Measurements from ENCODE around the gene VPS35.

VPS35 gene

GRCh38 chr16:46688654-46689364, at the start of gene VPS35:
TSS of gene VPS35 (minus strand) at chr16:46689178. CDS start at chr16:46689133, 45 bp downstream.
- DNase-seq, result peak; percentile 99

GRCh38 chr16:46737621-46738214, 48.7 kb upstream of the VPS35 start:
- DNase-seq, result no peak

- no peak for DNase-seq
Measured at GRCh38 chr16:46736695-46737094, 47.7 kb upstream of the VPS35 start.

- no peak for DNase-seq
Measured at GRCh38 chr16:46733319-46733830, 44.4 kb upstream of the VPS35 start.

GRCh38 chr16:46732561-46732960, 43.6 kb upstream of the VPS35 start:
- DNase-seq, result no peak

GRCh38 chr16:46731691-46732555, 42.9 kb upstream of the VPS35 start:
- DNase-seq, result no peak

GRCh38 chr16:46730801-46731690, 42.1 kb upstream of the VPS35 start:
- no peak for DNase-seq

GRCh38 chr16:46730126-46730525, 41.1 kb upstream of the VPS35 start:
- no peak for DNase-seq

GRCh38 chr16:46729326-46729995, 40.5 kb upstream of the VPS35 start:
- DNase-seq, result no peak

GRCh38 chr16:46728806-46729205, 39.8 kb upstream of the VPS35 start:
- DNase-seq, result no peak

GRCh38 chr16:46727630-46728029, 38.7 kb upstream of the VPS35 start:
- DNase-seq, result no peak

- DNase-seq, result no peak
Measured at GRCh38 chr16:46727184-46727583, 38.2 kb upstream of the VPS35 start.

- no peak for DNase-seq
Measured at GRCh38 chr16:46721885-46722284, 32.9 kb upstream of the VPS35 start.

GRCh38 chr16:46720619-46721018, 31.6 kb upstream of the VPS35 start:
- no peak for DNase-seq

GRCh38 chr16:46719528-46719927, 30.6 kb upstream of the VPS35 start:
- DNase-seq, result no peak

- no peak for DNase-seq
Measured at GRCh38 chr16:46718214-46718613, 29.2 kb upstream of the VPS35 start.

GRCh38 chr16:46717692-46718091, 28.7 kb upstream of the VPS35 start:
- DNase-seq, result no peak

- DNase-seq, result no peak
Measured at GRCh38 chr16:46715769-46716305, 26.9 kb upstream of the VPS35 start.

GRCh38 chr16:46714797-46715591, 26.0 kb upstream of the VPS35 start:
- DNase-seq, result no peak

GRCh38 chr16:46713634-46714033, 24.7 kb upstream of the VPS35 start:
- DNase-seq, result peak; percentile 81

- no peak for DNase-seq
Measured at GRCh38 chr16:46712911-46713310, 23.9 kb upstream of the VPS35 start.
